Brain microvascular endothelial cell (primary cell): ENCODE results near the gene FAM50B.
A peak's percentile ranks its signal among the peaks of the same experiment; 100 is the strongest.

Source experiments
- DNase-seq: peaks from one replicate; pipeline ENCODE4 v3.0.0-alpha.2; 2020
- H3K27ac ChIP-seq: fragments of 250-450 bp; sonication (Bioruptor Pico); 2 replicates; pipeline ENCODE4 v1.5.1; 2020; ENCODE audit warnings: mild to moderate bottlenecking, moderate library complexity
- H3K27me3 ChIP-seq: fragments of 250-450 bp; sonication (Bioruptor Pico); replicated peaks from 2 replicates; pipeline ENCODE4 v1.5.1; 2020; ENCODE audit warnings: mild to moderate bottlenecking
- H3K36me3 ChIP-seq: fragments of 250-450 bp; sonication (Bioruptor Pico); replicated peaks from 2 replicates; pipeline ENCODE4 v1.5.1; 2020; ENCODE audit warnings: mild to moderate bottlenecking
- H3K4me3 ChIP-seq: 2 replicates; pipeline ENCODE4 v1.5.1; 2011; ENCODE audit warnings: low read depth, mild to moderate bottlenecking, control low read depth, low read length, moderate library complexity
- in situ Hi-C: cut with HindIII; loops from 2 replicates; pipeline ENCODE4 v1.10.0; 2017; ENCODE audit warnings: low sequenced_read_pairs, low pct_ligation_motif_present
- TF ChIP-seq, protein P1 (sequence below): IDR thresholded peaks from 2 replicates; pipeline ENCODE4 v1.5.1; 2011; ENCODE audit warnings: low read depth, mild to moderate bottlenecking, moderate library complexity, low read length, control low read depth, inconsistent platforms; ENCODE audit errors: missing control alignments

The FAM50B gene

DNA sequence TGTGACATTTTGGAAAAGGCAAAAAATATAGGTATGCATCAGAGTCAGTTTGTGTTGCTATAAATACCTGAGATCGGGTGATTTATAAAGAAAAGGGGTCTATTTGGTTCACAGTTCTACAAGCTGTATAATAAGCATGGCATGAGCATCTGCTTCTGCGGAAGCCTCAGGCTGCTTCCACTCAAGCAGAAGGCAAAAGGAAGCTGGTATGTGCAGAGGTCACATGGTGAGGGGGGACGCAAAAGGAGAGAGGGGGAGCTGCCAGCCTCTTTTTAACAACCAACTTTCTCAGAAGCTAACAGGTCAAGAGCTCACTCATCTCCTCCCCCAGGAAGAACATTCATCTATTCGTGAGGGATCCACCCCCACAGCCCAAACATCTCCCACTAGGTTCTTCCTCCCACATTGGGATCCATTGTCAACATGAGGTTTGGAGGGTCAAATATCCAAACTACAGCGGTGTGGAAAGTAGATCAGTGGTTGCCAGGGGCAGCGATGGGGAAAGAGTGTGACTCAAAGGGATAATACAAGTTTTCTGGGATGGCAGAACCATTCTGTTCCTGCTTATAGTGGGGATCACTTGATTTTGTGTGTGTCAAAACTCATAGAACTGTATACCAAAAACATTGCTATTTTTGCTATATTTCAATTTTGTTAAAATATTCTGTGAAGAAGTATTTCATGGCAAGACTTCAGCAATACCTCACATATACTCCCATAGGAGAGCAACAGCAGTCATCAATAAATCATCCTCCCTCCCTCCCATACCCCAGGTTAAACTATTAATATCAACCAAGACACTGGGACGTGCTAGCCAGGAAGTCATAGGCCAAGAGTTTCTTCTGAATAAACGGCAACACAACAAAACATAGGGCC is 9.9 kb upstream of the FAM50B start:
- in situ Hi-C loops: no loop called here
- TF ChIP-seq, protein P1, sequence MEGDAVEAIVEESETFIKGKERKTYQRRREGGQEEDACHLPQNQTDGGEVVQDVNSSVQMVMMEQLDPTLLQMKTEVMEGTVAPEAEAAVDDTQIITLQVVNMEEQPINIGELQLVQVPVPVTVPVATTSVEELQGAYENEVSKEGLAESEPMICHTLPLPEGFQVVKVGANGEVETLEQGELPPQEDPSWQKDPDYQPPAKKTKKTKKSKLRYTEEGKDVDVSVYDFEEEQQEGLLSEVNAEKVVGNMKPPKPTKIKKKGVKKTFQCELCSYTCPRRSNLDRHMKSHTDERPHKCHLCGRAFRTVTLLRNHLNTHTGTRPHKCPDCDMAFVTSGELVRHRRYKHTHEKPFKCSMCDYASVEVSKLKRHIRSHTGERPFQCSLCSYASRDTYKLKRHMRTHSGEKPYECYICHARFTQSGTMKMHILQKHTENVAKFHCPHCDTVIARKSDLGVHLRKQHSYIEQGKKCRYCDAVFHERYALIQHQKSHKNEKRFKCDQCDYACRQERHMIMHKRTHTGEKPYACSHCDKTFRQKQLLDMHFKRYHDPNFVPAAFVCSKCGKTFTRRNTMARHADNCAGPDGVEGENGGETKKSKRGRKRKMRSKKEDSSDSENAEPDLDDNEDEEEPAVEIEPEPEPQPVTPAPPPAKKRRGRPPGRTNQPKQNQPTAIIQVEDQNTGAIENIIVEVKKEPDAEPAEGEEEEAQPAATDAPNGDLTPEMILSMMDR: no peak
- H3K27ac ChIP-seq: no peak overlapping the region
- DNase-seq: no peak
- H3K4me3 ChIP-seq: no peak overlapping the region
- H3K36me3 ChIP-seq: no peaks in the 10 kb centered on the region
- H3K27me3 ChIP-seq: no peaks in the 10 kb centered on the region

DNA sequence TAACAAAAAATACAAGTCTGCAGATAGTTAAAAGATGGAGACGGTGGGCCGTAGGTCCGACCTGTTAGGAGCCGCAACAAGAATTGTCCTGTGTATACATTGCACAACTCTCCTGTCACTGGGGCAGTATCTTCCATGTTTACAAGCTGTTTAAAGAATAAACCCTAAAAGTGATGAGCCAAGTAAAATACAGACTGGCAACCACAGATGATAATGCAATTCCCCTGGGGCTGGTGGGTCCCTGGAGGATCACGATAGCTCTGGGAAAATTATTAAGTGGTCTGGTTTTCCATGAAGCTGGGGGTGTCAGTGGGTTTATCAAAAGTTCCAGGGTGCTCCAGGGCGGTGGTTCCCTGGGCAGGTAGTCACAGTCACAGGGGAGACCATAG is 8.1 kb upstream of the FAM50B start:
- Histone ChIP-seq H3K27ac (peak overlapping the region; percentile 63), H3K27me3 (no peaks in the 10 kb centered on the region), H3K4me3 (no peak overlapping the region), H3K36me3 (no peaks in the 10 kb centered on the region)
- in situ Hi-C loops: no loop called here
- DNase-seq: peak; percentile 69
- TF ChIP-seq, protein P1: no peak

DNA sequence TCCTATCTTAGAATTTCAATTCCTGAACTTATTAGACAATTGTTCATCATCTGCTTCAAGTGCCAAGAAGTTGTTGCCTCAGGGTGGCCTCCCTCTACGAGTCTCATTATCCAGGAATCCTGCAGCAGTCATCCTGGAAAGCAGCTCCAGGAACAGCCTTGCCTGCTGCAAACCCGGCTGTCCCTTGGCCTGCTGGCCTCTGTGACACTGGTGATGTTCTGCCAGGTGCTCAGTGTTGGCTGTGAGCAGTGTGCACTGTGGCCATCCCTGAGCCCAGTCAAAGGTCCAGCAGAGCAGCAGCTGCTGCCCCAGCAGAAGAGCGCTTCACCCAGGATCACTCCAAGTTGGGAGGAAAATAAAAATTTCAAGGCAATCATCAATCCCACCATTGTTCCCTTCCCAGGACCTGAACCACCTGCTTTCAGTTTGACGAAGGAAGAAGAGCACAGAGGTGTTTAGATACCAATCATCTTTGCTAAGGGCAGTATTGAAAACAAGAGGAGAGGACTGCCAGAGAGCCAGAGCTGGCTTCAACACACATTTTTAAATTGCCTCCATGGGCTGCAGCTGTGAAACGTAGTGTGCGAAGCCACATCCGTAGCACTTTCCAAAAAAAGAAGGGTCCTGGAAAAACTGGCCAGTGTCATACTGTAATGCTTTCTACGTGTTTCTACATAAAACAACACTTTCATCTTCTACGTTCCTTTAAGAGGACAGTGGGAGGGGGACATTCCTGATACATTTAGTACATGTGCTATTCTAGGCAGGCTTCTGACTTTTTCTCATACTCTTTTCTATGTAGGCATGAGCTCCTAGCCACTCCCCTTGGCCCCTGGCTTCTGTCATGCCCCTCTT is 7.2 kb upstream of the FAM50B start:
- peak; percentile 62 for DNase-seq
- no peak overlapping the region for H3K4me3 ChIP-seq
- peak overlapping the region; percentile 63 for H3K27ac ChIP-seq
- H3K36me3 ChIP-seq: no peaks in the 10 kb centered on the region
- in situ Hi-C loops: no loop called here
- TF ChIP-seq, protein P1: no peak
- H3K27me3 ChIP-seq: no peaks in the 10 kb centered on the region

DNA sequence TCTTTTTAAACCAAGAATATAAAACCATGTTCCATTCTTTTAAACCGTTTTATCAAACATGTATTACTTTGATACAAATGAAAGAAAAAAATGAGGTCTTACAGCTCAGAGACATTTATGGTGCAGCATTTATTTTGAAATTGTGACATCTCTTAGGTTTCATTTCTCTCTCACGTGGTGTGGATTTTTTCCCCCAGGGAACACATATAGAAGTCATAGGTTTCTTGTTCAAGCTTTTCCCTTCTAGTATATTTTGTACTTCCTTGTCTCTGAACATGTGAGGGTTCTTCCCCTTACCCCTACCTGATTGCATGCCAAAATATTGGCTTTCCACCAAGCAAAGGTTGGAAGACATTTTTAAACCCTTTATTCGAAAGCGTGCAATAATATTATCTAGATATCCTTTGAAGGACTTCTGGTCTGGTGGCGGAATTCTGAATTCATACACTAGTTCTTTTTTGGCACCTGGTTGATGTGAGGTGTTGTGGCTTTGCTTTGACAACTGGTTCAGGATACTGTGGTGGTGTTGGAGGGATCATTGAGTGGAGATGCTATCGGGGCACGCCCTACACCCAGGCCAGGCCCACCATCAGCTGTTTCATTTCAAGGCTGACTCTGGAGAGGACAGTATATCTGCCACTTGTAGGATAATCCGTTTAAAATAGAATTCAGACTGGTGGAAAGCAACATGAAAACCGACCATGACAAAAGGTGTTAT is 5.6 kb upstream of the FAM50B start:
- no peaks in the 10 kb centered on the region for H3K36me3 ChIP-seq
- TF ChIP-seq, protein P1: no peak
- H3K27me3 ChIP-seq: no peaks in the 10 kb centered on the region
- in situ Hi-C loops: no loop called here
- no peak overlapping the region for H3K4me3 ChIP-seq
- peak overlapping the region; percentile 44 for H3K27ac ChIP-seq
- DNase-seq: no peak

DNA sequence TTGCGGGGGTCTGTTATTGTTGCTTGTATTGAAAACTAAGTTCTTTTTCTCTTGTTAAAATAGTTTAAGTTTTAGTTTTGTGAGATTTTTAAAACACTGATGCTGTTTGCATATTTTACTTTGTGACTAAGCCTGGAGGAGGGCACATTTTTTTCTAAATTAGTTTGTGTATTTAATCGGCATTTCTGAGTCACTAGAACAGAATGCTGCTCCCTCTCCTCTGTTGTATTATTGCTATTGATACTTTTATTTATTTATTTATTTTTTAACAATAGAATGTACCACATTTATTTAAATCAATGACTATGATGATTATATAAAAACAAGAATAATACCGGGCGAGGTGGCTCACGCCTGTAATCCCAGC is 5.1 kb upstream of the FAM50B start:
- in situ Hi-C loops: no loop called here
- Histone ChIP-seq H3K27me3 (no peaks in the 10 kb centered on the region), H3K36me3 (no peaks in the 10 kb centered on the region), H3K27ac (peak overlapping the region; percentile 44), H3K4me3 (no peak overlapping the region)
- DNase-seq: peak; percentile 38
- TF ChIP-seq, protein P1: no peak
